Stimulated activated CD4-positive, alpha-beta T cell treated with anti-CD3 and anti-CD28 coated beads, Interleukin-1b, Interleukin-23, amount 100 ng/mL, for 48 hours (primary cell): ENCODE results near the gene FTCD.
A peak's percentile ranks its signal among the peaks of the same experiment; 100 is the strongest.
"Not testable (repeated sequence)": the region's sequence is repeated elsewhere in the genome, so short reads cannot be mapped to it uniquely, and the experiment has no call there.

ENCODE experiments used
- DNase-seq: peaks from one replicate; pipeline ENCODE4 v3.0.0-alpha.2; 2020

The FTCD gene

DNA sequence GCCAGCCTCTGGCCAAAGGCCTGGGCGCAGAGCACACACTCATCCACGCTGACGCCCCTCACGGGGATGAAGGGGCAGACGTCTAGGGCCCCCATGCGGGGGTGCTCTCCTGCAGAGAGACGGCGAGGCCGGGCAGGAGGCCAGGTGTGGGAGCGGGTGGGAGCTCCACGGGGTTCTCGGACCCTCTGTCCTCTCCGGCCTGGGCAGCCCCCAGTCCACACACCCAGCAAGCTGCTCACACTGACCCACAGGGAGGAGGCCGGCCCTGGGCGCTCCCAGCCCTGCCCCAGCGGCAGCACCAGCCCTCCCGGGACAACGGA is 2.5 kb downstream of the FTCD start:
- DNase-seq, result peak; percentile 1

DNA sequence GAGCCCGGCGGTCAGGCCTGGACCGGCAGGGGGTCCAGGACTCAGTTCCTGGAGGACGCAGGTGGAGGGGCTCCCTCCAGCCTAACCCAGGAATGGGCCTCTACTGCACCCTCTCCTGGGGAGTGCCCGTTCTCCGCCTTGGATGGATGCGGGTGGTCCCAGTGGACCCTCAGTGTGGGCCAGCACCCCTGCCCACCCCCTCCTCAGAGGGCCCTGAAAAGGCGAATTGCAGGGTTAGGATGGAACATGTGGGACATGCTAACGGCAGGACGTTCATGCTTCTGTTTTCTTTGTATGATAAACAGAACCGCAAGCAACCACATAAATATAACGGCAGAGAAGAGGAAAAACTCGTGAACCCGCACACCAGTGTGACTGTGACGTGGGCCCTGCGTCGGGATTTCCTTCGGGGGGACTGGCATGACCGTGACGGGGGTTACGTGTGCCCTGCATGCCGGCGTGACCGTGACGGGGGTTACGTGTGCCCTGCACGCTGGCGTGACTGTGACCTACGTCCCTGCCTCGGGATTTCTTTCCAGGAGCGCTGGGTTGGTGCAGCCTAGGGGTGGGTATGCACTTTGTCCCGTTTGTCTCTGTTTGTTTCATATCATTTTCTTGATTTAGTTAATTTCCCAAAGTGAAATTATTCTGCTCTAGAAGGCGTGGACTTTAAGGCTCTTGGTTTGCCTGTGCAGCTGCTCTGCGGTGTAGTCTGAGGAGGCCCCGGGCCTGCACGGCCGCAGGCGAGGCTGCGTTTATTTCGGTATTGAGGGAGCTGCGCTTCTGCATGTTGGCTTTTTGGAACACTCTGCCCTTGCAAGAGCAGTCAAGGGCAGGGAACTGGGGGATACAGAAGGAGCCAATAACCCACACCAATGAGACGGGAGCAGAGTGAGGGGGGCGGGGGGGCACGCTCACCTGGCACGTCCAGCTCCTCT is 3.1 kb downstream of the FTCD start:
- no peak for DNase-seq

DNA sequence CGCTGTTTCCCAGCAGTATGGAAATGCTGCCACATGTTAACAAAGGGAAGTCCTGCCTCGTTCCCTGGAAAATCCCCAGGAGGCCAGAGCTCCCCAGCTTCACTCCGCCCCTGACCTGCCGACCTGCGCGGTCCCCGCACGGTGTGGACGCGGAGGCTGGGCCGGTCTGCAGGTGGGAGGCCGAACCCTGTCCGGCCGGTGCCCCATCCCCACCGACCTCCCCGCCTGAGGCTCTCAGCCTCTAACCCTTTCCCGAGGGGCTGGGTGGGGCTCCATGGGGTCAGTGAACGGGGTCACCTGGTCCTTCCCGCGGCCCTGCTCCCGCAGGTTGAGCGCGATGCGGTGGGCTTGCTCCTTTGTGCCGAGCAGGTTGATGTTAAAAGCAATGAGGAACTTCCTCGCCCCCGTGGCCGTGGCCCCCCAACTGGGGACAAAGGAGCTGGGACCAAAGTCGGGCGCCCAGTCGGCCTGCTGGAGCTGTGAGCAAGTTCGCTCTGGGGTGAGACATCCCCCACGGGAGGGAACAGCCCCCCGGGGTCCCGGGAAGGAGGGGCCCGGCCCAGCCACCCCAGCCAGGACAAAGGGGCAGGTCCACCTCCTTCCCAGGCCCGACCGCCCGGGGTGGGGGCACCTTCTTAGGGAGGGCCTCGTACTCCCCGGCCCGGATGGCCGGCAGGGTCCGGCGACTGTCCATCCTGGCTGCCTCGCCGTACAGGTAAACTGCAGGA is 4.0 kb downstream of the FTCD start:
- peak; percentile 1 for DNase-seq

DNA sequence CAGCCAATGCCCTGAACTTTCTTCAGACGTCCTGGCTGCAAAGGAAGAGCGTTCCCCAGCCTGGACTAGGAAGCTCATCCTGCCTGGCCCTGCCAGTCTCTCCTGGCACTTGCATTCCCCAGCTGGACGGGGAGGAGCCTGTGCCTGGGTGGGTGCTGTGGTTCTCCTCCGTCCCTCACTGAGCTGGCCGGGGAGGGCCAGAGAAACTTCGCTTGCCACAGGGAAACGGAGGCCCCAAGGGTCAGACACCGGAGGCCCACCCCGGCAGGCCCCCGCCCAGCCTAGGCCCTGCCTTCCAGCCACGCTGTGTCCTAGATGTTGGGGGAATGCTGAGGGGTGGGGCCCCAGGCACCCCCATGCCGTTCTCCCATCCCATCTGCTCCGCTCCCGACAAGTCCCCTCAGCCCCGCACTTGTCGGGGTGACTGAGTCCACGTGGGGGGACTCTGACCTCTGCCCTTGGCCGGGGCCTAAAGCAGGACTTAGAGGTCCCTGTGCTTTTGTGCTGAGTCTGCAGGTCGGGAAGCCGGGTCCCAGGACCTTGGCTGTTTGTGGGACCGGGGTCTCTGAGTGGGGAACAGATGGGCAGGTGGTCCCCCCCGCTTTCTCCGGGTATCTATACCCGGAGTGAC is 4.8 kb downstream of the FTCD start:
- DNase-seq, result no peak

DNA sequence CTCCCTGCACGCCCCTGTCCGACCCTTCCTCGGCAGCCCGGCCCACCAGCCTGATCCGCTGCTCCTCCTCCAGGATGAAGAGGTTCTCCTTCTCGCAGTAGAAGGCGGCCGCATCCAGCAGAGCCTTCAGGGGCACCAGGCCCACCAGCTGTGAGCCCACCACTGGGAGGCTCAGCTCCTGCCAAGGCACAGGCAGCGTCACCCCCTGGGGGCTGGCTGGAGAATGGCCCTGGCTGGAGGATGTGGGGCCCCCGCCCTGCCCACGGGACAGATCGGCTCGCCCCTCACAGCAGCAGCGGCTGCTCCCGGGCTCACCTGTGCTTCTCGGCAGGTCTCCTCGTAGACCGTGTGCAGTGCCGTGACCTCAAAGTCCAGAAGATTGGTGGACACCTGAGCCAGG is 5.3 kb downstream of the FTCD start:
- DNase-seq, result no peak

DNA sequence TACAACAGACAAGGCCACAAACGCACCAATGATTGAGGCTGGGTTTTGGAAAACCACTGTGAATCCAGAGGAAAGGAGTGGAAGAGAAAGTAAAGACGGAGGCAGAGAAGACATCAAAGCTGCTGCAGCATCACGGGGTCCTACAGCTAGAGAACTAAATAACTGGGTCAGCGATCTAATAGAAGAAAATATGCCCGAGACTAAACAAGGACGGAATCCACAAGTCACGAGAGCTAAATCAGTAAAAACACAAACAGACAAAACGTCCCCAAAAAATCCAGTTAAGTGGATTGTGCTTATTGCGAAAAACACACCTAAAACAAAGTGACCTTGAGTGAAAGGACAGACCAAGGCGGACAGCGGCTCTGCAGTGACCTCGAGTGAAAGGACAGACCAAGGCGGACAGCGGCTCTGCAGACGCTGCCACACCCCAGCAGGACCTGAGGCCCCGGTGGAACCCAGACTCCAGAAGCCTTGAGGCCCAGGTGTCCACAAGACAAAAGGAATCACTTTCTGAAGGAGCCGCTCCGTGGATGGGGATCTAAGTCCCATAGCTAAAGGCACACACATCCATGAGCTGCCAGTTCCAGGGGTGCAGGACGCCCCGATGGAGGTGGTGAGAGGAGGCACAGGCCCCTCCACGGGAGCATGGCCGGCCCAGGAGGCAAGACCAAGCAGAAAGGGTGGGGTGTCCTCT is 6.0 kb downstream of the FTCD start:
- no peak for DNase-seq

DNA sequence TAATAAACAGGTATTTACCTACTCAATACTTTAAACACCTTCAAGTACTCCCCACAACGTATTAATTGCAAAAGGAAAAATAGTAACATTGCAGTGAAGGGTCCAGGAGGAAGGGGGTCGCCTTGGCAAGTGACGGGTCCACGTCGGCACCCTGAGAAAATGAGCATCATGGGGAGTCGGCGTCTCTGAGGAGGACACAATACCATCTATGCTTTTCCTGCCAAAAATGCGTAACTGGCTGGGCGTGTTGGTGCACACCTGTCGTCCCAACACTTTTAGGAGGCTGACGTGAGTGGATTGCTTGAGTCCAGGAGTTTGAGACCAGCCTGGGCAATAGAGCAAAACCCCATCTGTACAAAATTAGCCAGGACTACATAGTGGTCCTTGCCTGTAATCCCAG is 7.3 kb downstream of the FTCD start:
- no peak for DNase-seq

DNA sequence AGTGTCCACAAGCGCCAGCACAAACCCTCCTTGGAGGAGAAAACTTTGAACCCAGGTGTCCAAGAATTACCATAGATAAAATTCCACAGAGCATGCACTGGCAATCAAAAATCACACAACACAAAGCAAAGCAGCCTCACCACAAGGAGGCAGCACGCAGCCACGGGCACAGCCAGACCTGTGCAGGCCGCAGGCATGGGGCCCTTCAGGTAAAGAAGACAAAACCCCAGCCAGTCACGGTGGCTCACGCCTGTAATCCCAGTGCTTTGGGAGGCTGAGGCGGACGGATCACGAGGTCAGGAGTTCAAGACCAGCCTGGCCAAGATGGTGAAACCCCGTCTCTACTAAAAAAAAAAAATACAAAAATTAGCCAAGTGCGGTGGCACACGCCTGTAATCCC is 8.0 kb downstream of the FTCD start:
- DNase-seq, result peak; percentile 51

DNA sequence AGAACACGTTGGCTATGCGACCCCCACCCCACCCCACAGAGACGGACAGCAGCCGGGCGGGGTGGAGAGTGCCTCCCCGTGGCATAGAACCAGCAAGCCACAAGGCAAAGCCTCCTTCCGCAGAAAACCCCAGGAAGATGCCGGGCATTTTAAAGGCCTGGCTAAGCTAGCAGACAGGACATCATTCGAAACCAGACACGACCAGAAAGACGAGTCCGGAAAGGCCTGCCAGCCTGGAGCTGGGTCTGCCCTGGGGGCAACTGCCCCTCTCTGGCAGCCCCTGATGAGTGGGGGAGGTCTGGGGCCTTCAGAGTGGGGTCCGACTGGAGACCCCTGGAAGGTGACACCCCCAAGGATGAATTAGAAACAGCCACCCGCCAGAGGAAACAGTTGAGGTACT is 8.5 kb downstream of the FTCD start:
- no peak for DNase-seq

DNA sequence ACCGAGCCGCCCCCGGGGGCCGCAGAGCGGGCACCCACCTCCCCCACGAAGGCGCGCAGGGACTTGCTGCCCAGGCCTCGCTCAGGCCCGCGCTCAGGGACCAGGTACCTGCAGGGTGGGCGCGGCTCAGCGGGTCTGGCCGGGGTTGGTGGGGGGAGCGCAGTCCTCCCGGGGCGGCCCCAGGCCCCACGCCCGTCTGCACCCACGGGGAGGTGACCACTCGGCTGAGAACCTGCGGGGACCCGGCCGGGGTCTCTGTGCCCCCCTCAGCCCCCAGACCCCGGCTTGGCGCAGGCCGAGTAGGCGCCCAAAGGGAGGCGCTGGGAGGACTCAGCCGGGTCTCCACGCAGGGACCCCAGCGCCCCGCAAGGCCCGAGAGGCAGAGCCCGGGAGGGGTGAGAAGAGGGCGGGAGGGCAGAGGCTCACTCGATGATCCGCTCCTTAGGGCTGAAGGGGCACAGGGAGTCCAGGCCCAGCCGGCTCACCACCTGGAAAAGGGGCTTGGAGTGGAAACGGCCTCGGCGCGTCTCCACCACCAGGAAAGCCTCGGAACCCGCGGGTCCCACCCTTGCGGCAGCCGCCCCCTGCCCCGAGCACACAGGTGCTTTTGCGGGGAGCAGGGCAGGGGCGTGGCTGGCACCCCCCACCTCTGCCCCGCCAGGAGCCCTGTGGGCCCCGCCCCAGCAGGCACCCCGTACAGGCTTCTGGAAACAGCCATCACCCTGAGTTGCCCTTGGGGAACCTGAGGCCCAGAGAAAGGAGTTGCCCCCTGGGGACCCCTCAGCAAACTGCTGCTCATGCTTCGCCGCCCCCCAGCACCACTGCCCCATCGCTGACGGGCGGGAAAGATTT is 9.3 kb downstream of the FTCD start:
- no peak for DNase-seq

DNA sequence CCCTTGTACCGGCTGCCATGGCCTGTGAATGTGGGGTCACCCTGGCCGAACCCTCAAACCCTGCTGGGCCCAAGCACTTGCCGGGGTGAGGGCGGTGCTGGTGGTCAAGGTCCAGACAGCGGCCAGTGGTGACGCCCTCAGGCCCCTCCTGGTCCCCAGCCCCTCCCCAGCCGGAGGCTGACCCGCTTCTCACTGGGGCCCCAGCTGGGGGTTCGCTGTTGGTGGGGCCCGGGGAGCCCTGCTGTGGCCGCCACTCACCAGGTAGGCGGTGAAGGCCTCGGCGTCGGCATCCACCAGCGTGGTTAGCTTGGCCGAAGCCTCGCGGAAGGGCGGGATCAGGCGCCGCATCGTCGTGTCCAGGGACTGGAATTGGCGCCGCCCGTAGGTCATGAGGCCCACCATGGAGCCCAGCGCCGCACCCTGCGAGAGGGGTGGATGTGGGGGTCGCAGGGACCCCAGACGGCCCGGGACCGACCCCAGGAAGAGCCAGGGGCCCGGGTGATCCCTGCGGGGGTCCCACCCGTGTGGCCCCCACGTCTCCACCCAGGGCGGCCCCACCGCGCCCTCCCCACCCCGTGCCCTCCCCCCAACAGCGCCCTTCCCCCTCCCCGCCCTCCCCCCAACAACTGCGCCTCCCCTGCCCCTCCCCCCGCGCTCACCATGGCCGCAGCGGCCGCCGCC is 10.1 kb downstream of the FTCD start:
- no peak for DNase-seq

DNA sequence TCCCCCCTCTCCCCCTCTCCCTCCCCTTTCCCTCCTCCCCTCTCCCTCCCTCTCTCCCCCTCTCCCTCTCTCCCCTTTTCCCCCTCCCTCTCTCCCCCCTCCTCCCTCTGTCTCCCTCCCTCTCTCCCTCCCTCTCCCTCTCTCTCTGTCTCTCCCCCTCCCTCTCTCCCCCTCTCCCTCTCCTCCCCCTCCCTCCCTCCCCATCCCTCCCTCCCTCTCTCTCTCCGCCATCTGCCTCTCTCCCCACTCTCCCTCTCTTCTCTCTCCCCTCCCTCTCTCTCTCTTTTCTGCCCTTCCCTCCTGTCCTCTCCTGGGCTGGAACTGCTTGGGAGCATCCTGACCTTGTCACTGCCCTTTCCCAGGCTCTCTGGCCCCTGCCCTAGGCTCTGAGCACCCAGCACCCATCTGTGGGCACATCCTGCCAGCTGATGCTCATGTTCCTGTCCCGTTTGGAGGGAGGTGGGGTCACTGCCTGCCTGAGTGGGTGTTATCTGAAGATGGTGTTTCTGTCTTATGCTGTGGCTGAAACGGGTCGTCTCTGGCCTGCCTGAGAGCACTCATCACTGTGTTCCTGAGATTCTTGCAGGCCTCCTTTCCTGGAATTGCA is 10.8 kb downstream of the FTCD start:
- DNase-seq, result no peak

DNA sequence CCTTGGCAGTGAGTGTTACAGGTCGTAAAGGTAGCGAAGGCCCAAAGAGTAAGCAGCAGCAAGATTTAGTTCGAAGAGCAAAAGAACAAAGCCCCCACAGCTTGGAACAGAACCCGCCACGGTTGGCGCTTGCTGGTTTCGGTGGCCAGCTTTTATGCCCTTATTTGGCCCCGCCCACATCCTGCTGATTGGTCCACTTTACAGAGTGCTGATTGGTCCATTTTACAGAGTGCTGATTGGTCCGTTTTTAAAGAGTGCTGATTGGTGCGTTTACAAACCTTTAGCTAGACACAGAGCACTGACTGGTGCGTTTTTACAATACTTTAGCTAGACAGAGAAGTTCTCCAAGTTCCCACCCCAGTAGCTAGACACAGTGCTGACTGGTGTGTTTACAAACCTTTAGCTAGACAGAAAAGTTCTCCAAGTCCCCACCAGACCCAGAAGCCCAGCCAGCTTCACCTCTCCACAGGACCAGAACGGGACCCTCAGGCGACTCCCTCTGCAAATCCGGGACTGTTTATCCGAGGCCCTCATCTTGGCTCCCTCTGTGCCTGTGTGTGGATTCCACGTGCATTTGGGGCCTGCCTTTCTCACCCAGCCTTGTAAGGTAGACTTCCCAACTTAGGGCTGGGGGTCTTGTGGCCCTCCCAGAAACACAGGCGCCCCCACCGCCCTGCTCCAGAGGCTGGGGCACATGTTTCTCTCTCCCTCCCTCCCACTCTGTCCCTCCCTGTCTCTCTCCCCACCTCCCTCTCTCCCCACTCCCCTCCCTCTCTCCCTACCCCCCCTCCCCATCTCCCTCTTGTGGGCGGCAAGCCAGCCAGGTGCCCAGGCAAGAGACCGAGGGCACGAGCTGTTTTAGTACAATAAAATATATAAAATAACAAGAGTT is 12.6 kb downstream of the FTCD start:
- no peak for DNase-seq

DNA sequence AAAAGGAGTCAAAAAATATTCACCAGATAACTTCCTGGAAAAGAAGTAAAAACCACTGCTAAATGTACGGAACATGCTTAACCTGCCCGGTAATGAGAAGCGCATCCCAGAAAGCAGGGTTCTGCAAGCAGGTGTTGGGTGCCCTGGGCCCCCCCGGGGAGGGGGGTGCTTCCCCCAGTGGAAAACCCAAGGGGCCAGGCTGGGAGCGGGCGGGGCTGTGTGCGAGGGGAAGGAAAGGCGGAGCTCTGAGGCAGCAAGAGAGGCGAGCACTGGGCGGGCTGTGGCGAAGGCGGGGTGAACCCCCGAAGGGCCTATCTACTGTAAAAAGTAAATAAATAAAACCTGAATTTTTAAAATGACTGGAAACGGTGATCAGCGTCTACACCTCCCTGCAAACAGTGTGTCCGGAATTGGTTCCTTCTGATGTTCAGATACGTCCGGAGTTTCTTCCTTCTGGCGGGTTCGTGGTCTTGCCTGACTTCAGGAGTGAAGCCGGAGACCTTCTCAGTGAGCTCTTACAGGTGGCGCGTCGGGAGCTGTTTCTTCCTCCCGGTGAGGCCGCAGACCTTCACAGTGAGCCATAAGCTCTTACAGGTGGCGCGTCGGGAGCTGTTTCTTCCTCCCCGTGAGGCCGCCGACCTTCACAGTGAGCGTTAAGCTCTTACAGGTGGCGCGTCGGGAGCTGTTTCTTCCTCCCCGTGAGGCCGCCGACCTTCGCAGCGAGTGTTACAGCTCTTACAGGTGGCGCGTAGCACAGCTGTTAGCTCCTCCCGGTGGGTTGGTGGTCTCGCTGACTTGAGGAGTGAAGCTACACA is 13.4 kb downstream of the FTCD start:
- DNase-seq, result no peak

DNA sequence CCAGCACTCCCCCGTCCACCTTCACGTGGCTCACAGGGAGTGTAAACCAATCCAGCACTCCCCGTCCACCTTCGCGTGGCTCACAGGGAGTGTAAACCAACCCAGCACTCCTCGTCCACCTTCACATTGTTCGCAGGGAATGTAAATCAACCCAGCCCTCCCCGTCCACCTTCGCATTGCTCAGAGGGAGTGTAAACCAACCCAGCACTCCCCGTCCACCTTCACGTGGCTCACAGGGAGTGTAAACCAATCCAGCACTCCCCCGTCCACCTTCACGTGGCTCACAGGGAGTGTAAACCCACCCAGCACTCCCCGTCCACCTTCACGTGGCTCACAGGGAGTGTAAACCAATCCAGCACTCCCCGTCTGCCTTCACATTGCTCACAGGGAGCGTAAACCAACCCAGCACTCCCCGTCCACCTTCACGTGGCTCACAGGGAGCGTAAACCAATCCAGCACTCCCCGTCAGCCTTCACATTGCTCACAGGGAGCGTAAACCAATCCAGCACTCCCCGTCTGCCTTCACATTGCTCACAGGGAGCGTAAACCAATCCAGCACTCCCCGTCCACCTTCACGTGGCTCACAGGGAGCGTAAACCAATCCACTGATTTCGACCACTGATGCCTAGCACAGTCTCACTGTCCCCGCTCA is 14.9 kb downstream of the FTCD start:
- not testable (repeated sequence) for DNase-seq

DNA sequence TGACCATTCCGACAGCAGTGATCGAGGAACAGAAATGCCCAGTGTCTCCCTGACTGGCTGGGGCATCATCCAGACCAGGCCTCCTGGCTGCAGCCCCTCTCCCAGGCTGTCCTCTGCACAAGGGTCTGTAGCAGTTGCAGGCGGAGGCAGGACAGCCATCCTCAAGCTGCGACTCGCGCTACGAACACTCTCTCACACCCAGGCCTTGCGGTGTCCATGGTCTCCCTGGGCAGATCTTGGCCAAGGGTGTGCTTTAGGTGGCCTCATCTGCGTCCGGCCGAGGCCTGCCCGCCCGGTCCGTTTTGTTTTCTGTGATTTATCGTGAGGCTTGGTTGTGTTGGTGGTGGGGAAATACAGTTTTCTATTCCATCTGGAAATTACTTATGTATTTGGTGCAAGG is 15.7 kb downstream of the FTCD start:
- no peak for DNase-seq

DNA sequence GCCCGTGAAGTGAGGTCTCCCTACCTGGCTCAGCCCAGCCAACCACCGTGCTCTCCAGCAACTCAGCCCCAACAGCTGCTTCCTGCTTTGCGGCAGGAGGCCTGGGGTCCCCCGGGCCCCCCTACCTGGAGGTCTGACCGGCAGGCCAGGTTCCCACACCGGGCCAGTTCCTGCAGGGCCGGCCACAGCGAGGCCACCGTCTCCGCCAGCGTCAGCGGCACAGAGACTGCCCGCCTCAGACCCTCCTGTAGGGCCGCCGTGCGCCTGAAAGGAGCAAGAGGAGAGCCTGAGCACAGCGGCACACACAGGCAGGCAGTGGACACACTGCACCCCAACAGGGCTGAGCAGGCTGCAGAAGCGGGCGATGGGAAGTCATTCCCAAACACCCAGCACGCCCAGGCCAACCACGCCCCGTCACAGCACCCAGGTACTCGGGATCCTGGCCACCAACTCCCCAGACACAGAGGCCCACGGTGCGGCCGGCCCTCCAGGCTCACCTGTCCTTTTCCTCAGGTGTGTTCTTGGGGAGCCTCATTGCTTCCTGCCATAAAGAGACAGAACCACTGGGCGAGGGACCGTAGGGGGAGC is 16.9 kb downstream of the FTCD start:
- DNase-seq, result no peak

DNA sequence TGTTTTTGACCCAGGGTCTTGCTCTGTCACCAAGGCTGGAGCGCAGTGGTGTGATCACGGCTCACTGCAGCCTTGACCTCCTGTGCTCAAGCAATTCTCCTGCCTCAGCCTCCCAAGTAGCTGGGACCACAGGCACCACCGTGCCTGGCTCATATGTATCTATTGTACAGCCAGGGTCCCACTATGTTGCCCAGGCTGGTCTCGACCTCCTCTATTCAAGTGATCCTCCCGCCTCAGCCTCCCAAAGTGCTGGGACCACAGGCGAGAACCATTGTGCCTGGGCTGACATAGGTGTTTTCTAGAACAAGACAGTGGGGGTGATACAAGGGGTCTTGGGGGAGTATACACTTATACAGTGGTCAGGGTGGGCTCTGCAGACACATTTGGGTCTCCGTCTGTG is 17.5 kb downstream of the FTCD start:
- DNase-seq, result no peak
